C4-2B (cell line): Measurements from ENCODE around the gene DPF3.

Experiments used
- H3K27ac ChIP-seq: fragments of 450-650 bp; 2 replicates; pipeline ENCODE4 v1.5.1; 2017
- CTCF ChIP-seq: fragments of 450-650 bp; conservative IDR thresholded peaks from 2 replicates; pipeline ENCODE4 v1.5.1; 2017; ENCODE audit warnings: mild to moderate bottlenecking
- ZFX ChIP-seq: fragments of 450-650 bp; IDR thresholded peaks from 2 replicates; pipeline ENCODE4 v1.6.1; 2017

DPF3 gene

GRCh38 chr14:72677664-72678063, 216.2 kb downstream of the DPF3 start:
- no peak overlapping the region for H3K27ac ChIP-seq
- TF ChIP-seq CTCF = no peak
- no peak for TF ChIP-seq ZFX

GRCh38 chr14:72675126-72675525, 218.8 kb downstream of the DPF3 start:
- TF ChIP-seq ZFX (no peak), CTCF (no peak)
- H3K27ac ChIP-seq = no peak overlapping the region

DNA sequence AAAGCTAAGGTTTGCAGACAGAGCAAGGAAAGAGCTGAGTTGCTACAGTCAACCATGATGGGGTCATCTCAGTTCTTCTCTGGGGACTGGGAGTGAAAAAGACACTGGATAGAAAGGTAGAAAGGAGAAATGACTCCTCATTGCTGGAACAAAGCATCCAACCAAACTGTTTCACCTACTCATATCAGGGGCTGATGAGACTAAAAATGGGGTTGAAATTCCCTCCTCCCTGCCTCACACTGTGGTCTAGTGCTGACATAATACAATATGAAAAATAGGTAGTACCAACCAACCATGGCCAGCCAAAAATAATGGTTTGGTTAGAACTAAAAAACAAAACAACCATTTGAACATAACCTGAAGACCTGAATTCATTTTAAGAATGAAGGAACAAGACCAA, 220.7 kb downstream of the DPF3 start:
- H3K27ac ChIP-seq = no peak overlapping the region
- TF ChIP-seq CTCF (no peak), ZFX (no peak)

DNA sequence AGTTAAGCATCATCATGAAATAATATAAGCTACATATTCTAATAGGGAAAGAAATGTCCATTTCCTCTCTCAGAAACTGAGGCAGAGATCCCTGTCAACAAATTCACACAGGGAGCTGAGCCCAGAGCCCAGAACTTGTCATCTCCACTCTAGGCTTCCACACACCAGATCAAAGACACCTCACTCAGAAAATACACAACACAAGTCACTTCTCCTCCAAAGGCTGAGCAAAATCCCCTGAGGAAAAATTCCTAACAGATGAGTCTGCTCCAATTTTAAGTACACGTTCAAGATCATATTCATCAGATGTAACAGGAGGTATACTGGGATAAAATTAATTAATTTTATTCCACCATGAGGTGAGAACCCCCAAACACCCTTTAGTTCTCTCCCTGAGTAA, 227.3 kb downstream of the DPF3 start:
- TF ChIP-seq CTCF = no peak

DNA sequence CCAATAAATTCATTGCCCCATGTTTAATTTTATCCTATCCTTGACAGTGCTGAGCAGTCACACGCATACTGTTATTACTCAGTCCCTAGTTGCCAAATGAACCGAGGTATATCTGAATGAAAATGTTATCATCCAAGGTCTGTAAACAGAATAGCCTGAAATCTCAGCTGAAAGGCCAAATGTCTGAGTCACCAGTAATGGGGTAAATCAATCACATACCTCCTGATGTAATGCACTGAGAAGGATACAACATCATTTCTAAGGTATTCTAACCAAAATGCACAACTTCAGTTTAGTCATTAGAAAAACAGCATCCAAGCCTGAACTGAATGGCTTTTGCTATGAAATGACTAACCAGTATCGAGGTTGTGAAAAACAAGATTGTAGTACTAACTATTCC, 228.6 kb downstream of the DPF3 start:
- no peak overlapping the region for H3K27ac ChIP-seq
- TF ChIP-seq CTCF (no peak), ZFX (no peak)

More for the DNA sequence above, 227.3 kb downstream of the DPF3 start:
- no peak overlapping the region for H3K27ac ChIP-seq

DNA sequence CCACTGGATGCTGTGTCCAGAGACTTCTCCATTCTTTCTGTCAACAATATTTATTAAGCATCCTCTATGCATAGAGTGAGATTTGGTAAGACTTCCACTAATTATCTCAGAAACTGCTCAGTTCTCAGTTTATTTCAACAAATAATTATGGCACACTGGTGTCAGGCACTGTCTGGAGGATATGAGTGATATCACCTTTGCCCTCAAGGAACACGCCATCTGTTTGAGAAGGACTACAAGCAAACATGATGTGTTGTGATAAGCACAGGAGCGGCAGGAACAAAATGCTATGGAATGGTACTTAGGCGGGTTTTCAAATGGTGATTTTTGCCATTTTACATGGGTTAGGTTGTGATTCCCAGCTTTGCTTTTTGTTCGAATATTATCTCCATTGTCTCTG, 229.2 kb downstream of the DPF3 start:
- TF ChIP-seq CTCF (no peak), ZFX (no peak)
- no peak overlapping the region for H3K27ac ChIP-seq

DNA sequence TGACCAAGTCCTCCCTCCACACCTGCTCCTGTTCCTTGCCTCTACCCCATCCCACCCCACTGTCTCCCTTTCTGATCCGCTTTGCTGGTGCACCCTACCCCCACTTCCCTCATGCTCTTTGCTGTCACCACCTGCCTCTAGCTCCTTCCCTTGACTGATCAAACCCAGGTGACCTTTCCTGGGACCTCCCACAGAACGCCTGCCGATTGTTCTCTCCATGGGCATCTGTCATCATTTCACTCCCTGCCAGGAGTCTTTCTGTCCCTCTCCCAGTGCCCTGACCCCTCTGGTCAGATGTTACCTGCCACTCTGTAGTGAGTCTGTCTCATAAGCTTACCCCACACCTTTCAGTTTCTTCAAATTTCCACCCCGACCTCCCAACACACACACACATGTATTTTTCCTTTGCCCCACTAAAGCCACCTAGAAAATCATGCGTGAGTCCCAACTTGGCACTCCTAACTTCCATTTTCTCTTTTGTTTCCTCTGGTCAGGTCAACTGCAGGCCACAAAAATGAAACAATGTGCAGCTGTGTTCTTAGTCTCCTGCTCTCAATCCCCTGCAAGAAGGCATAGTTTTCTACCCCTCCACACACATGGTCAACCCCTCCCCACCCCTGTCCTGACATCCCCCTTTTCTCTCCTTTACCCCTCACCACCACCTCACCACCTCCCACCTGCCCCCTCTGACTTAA, 229.8 kb downstream of the DPF3 start:
- TF ChIP-seq CTCF = no peak
- TF ChIP-seq ZFX = no peak
- no peak overlapping the region for H3K27ac ChIP-seq
